Renal cortical epithelial cell (primary cell): Measurements from ENCODE around the gene HTRA1. TPM values are rescaled to one million over a fixed set of nuclear protein-coding genes. Genes with fewer than 3 reads are reported as not detected.

Source experiments
- DNase-seq: peaks from one replicate; pipeline ENCODE4 v3.0.0-alpha.2; 2011; ENCODE audit warnings: low read depth
- total RNA-seq: library from RNA; depleted of rRNA; stranded (reverse); fragments of >200 nt; gene quantifications from 2 replicates; pipeline ENCODE4 v1.2.3, GENCODE V29; 2014

The HTRA1 gene
- total RNA-seq, 1 donor from 2014 or later: 27.9 TPM

DNA sequence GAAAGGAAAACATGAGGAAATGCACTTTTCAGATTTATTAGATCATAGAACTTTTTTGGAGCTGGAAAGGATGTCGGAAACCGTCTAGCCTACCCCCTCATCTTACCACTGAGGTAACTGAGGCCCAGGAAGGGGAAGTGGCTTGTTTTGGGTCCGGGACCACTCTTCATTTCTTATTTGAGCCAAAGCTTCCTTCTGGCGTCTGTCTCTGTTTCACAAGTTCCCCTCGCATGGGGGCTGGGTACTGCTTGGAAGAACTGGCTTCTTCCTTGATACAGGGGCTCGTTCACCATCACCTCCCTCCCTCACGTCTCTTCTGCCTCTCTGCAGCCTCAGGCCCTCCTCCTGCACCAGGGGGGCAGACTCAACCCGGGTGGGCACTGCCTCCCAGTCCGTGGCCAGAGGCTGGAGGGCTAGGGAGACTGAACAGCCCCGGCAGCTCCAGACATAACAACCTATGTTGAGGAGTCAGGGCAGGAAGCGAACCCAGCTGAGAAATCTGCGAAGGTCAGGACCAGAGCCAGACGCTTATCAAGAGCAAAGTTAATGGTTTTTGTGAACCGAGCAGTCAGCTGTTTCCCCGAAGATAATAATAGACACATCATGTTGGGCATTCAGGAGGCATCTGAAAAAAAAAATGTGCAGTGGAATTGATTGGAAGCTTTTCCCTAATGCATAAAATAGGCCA, 12.9 kb downstream of the HTRA1 start:
- no peak for DNase-seq

DNA sequence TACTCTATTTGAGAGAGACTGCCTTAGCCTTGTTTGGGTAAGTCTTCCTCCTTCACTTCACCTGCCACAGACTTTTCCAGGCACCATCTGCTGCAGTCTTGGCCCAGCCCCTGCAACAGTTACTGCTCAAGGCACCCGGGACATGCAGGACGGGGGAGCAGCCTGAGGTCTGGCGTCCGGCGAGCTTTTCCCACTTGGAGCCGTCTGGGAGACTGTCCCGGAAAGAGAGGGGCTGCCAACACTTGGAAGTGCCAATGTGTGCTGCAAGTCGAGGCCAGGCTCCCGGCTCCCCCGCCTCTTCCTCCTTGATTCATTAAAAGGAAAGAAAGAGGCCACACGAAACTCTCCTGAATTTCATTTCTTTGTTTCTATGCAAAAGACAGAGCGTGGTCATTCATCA, 13.7 kb downstream of the HTRA1 start:
- no peak for DNase-seq

DNA sequence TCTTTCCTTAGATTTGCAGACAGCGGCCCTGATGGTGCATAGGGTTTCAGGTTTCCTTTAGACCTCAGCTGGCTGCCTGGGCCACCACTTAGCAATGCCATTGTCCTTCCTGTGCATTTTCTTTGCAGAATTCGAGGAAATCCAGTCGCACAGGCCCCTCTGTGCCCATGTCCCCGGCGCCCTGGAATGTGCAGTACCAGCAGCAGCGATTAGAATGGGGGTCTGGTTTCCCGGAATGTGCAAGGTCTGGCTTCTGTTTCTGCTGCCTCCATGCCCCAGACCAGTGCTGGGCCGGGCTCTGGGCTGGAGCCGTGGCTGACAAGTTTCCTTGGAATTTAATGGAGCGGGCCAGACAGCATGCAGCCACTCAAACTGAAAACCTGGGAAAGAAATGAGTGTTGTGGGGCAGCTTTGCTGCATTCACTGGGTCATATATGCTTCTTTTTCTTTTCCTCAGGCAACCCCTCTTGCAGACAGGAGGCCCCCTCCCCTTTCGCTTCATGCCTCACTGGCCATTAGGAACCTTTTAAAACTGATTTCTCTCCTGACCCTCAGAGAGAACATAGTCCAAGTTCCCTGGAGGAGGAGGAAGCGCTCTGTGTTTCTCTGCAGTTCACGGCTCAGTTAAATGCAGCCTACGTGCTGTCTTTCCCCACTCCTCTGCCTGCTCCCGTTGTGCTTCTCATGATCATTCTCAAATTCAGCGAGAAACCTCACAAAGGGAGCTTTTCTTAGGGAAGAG, 14.4 kb downstream of the HTRA1 start:
- no peak for DNase-seq

DNA sequence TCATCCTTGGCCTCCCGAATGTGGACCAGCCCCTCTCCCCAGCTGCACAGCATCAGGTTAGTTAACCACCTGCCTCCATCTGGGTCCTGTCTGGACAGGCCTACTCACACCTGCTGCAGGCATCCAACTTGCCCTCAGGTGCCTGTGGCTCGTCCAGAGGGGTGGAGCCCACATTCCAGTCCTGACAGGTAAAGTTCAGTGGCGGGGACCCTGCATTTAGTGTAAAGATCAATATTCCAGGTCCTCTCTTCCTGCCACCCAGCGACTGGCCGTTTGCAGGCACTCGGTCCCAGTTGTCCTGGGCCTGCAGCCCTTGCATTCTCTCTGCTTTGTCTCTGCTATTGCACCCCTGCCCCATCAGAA, 15.0 kb downstream of the HTRA1 start:
- no peak for DNase-seq

DNA sequence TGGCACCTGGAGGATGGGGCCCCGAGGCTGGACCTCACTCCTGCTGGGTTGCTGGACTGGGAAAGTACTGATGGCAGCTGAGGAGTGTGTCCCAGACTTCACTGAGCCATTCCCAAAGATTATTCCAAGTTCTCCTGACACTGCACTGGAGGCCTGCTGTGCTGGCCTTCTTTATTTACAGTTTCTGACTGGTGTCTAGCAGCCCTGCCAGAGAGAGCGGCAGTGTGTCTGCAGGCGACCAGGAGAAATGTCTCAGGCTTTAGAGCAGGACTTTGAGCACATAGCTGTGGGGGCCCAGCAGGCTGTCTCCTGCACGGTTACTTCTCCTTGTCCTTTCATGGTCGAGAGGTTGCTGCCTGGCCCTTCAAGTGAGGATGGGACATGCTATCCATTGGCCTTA, 16.1 kb downstream of the HTRA1 start:
- DNase-seq: no peak

DNA sequence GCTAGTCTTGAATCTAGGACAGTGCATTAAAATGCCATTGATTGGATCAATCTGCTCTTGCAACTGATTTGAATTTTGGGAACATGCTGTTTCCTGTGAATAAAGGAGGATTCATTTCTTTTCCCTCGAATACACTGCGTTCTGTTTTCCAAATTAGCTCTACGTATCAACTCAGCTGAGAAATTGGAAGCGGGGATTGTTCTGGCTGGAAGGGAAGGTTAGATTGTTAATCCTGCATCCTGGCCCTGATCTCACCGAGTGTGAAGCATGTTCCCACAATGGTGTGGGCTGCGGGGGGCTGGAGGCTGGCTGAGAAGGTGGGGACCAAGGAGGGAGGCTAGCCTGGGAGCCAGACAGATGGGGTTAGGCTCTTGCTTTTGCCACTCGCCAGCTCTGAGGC, 17.6 kb downstream of the HTRA1 start:
- DNase-seq: no peak

DNA sequence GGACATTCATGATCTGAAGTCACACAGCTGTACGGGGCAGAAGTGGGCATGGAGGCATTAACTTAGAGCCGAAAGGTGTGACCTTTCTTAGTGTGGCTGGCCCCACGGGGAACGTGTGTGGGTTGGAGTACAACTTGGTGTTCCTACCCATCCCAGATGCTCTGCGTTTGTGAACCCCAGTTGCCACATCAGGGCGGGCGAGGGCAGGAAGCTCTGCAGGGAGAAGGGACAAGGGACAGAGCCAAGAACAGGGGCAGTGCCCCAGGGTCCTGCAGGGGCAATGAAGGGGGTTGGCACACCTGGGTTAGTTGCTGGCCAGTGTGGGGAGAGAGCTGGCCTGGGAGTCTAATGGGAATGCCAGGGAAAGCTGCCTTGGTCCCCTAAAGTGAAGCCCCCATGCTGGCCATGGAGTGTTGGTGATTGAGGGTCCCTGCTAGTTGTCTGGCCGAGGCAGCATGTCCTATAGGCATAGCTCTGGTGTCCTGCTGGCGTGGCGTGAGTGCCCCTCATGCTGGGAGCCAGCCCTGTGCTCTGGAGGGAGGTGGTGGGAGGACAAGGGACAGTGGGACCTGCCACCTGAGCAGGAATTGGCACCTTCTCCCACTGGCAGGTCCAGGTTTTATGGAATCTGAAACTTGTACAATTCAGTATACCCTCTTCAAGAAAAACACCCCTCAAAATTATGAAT, 18.9 kb downstream of the HTRA1 start:
- DNase-seq: no peak

DNA sequence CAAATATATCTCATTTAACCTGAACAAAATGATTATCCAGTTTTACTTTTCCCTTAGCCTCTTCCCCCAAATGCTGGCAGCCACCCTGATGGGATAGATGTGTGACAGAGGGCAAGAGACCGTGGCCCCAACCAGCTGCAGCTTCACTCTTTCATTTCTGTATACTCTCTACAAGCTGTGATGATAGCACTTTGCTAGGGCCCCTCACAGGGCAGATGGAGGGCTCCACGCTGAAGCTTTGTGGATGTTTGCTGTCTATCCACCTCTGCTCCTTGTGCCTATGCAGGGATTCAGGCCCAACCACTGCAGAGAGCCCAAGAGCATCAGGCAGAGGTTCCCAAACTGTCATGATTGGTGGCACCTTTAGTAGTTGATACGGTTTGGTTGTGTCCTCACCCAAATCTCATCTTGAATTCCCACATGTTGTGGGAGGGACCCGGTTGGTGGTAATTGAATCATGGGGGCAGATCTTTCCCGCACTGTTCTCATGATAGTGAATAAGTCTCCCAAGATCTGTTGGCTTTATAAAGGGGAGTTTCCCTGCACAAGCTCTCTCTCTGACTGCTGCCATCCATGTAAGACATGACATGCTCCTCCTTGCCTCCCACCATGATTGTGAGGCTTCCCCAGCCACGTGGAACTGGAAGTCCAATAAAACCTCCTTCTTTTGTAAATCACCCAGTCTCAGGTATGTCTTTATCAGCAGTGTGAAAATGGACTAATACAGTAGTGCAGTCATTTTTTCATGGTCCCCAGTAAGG, 20.1 kb downstream of the HTRA1 start:
- DNase-seq: no peak

DNA sequence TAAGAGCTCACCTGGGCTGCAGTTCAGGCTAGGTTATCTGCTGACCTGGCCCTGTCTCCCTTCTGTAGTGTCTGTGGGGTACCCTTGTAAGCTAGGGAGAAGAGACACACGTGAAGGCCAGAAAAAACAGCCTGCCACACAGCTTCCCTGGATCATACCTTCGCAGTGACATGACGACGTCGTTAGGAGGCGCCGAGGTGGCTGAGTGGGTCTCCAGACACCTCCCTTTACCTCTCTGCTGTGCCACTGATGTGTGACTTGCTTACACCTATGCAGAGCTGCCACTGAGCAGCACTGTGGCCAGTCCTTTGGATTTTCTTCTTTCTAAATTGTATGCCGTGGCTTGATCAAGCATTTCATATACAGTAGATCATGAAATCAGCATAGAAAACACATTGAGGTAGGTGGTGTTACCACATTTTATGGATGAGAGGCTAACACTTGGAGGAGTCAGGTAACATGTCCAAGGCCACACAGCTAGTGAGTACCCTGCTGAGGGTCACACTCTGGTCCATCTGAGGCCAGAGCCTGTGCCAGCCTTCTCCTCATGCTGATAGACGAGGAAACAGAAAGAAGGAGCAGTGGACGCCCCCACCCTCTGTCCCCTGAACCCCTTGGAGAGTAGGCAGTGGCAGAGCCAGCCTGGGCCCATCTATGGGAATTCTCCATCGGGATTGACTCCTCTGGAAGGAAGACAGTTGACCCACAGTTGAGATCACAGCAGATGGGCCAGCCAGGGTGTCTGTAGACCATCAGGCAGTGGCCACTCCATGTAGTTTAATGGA, 23.1 kb downstream of the HTRA1 start:
- no peak for DNase-seq

DNA sequence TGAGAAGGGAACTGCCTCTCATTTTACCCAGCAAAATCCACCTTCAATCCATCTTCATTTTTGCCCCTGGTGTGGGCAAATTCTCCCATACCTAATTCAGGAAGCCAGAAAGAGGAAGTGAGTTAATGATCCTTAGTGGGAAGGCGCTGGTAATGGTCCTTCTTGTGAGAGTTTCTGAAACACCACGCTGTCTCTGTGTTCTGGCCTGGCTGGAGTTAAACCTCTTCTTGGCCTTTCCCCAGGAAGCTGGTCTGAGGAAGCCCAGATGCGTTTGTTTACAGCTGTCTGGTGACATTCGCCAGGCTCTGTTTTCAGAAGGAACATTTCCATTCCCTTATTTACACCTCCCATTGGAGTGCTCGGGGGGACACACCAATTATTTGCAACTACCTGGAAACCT, 24.3 kb downstream of the HTRA1 start:
- no peak for DNase-seq

DNA sequence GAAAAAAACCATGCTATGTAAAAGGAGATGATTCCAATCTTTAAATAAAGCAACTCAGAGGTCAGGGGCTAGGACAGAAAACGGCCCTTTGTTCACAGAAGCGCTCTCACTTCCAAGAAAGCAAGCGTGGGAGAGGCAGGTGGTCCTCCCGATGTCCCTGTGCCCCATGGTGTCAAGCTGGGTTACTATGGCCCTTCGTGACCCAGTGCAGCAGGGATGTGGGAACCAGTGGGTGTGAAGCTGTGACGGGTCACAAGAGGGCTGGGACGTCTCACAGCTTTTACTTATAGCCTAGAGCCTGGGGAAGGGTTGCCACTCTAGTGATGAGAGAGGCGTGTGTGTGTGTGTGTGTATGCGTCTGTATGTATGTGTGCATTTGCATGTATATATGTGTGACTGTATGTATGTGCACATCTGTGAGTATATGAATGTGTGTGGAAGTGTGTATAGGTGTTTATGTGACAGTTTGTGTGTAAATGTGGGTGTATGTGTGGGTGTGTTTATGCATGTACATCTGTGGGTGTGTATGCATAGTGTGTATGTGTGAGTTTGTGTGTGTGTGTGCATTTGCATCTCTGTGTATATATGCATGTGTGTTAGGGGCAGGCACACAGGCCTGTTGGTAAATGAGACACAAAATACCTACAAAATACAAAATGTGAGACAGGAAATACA, 25.2 kb downstream of the HTRA1 start:
- no peak for DNase-seq

DNA sequence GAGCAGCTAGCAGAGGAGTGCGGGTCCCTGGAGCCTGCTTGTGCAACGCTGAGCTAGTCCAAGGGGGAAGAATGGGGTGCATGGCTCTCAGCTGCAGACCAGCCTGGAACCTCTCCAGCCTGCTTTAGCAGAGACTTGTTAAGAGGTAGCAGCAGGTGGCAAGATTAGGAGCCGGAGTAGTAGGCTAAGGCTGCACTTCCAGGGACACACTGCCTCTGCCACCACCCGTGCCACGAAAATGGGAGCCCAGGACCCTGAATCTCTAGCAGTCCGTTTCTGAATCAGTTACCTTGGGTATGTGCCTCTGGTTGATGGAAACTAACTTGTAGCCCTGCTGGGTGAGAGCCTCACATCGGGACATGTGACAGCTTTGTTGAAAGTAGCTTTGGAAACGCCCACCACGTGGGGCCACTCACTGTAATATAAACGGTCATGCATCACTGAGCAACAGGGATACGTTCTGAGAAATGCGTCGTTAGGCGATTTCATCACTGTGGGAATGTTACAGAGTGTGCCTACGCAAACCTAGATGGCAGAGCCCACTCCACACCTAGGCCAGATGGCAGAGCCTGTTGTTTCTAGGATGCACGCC, 25.9 kb downstream of the HTRA1 start:
- peak; percentile 76 for DNase-seq

DNA sequence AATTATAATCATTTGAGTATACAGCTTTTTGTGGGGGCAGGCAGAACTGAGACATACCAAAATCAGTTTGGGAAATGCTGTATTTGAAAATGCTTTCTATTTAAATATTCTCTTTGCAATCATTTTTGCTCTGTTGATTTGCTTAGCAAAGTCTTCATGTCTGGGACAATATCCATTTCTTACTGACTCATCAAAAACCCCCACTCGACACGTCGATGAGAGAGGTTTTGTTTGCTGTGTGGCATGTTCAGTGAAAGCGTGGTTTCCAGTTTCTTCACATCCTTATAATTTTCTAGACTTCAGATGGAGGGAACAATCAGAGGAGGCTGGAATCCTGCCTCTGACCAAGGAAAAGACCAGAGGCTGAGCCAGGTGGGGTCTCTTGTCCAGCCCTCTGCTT, 28.9 kb downstream of the HTRA1 start:
- no peak for DNase-seq

DNA sequence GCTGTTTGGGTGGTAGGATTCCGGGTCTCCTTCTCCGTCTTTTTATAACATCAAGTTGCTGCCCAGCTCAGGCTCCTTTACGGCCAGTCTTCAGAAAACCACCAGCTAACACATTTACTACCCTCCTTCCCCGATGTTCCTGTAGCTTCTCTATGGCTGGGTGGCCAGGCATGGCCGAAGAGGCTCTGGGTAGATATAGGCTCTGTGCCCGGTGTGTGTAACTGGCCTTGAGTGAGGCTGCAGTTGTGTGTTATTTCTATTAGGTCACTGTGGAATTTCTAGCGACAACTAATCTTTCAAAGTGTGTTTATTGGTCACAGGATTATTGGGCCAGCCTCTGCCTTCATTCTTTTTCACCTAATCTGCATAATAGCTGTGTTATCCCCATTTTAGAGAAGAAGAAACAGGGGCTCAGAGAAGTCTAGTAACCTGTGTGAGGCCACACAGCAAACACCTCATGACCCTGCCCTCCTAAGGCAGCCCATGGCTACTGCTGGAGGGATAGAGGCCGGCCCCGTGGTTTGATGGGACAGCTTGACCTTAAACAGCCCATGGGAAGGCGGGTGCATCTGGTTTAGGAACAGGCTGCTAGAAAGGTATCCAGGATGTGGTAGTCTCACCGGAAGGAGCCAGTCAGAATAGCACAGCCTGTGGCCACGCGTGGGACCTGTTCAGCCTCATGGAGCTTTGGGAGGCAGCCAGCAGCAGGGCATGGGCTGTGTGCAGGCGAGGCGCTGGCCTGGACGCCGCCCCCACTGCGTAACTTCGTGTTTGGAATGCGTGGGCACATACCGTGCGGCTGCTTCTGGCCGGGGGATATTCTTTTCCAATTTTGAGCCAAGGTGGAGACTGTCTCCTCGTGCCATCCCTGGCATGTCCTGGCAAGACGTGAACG, 29.7 kb downstream of the HTRA1 start:
- DNase-seq: peak; percentile 39

DNA sequence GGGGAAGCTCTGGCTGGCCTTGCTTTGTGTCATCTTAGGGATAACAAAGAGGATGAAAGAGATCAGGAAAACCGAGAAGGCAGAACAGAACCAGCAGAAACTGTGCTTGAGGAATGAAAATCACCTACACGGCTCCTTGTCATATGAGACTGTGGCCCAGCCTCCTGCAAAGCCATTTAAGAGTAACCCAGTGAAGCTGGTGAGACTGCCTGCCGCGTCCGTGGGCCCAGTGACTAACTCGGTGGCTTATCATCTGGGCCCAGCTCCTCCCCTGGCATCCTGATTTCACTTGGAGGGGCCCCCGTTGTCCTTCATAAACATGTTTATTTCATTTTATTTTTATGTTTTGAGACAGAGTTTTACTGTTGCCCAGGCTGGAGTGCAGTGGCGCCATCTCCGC, 30.7 kb downstream of the HTRA1 start:
- no peak for DNase-seq

DNA sequence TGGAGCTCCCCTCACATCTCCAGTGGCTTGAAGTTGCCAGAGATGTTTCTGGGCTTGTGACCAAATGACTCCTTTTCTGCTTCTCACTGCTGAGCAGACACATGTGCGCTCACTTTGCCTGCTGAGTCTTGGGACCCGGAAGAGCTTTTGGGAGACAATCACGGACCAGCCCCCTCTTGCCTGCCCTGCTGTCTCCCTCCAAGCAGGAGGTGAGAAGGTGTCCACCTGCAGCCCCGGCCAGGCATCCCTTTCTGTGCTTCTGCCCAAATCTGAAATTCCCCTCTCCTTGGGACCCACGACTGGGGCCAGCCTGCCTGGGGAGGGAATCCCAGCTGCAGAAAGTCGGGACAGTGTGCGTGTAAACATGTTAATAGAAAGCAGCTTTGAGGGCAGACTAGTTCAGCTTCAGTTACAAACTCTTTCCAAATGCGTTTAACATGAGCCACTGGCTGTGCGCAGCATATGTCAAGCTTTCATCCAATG, 31.7 kb downstream of the HTRA1 start:
- DNase-seq: no peak

DNA sequence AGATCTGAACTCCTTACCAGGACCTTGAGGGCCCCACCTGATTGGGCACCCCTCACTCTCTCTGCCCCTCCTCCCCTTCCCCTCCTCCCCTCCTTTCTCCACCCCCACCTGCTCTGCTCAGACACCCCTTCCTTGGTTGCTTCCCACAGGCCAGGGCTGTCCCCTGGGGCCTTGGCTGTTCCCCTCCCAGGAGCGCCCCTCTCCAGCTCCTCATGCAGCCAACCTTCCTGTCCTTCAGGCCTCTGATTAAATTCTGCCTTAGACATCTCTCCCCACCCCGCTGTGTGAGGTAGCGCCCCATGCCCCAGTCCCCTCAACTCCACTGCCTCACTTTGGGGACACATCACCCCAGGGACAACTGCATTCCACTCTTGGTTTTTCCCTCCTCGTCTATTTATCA, 32.4 kb downstream of the HTRA1 start:
- no peak for DNase-seq

DNA sequence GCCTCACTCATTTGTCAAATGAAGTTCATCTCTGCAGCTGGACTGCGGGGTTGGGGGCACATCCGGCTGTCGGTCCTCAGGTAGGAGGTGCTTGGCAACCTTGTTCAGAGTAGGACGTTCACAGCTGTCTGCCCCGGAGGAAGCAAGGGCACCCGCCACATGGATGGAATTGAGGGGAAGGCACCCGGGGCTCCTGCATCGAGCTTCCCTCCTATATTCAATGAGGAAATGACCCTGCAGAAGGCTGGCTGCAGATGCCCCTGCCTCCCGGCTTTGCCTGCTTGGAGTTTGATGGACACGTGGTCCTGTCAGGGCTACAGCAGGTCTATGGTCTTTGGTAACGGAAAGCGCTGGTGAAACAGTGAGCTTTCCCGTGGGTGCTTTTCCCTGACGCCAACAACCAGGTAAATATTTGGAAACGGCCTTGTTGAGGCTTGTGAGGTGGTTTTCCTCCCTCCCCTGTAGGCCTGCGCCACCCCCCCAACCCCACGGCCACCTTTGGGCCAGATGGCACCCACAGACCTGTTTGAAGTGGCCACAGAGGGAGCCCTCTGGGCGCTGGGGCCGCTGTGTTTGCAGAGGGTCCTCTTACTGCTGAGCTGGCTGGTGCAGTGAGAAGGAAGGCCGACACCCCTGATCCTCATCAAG, 32.9 kb downstream of the HTRA1 start:
- DNase-seq: no peak

DNA sequence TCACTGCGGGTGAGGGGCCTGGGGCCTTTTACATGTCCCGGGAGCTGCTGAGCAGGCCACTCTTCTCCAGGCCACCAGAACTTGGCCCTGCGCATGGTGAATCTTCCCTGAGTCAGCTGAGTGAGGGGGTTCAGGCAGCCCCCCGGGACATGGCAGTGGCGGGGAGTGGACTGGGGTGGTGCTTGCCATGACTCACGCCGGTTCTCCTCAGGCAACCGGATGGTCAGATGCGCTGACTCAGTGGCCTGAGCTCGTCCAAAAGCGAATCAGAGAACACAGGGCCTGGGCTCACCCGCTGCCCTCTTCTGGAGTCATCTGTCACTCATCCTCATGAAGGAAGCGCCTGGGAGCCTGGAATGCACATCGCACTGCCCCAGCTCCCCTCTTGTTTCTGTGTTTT, 33.5 kb downstream of the HTRA1 start:
- DNase-seq: no peak
